Left lung (tissue), 10 donors: Measurements from ENCODE around the gene SLC22A13. TPM values are rescaled to one million over a fixed set of nuclear protein-coding genes. Genes with fewer than 3 reads are reported as not detected.

Experiments
- ATAC-seq: fragments of 200-7000 bp; cut with Tn5 transposase; one replicate; pipeline ENCODE4 v1.9.1; 2020; ENCODE audit warnings: moderate library complexity
- DNase-seq, 4 donors: peaks; one replicate each; pipeline ENCODE4 v3.0.0-alpha.2; 2013 to 2020
- H3K27ac ChIP-seq, 2 donors: fragments of 200-600 bp; sonication (generic) in 1 of 2; one replicate each; pipeline versions ENCODE4 v1.5.0 to v1.8.0; 2020 to 2021
- H3K27me3 ChIP-seq, 2 donors: fragments of 200-600 bp; sonication (generic) in 1 of 2; one replicate each; pipeline versions ENCODE4 v1.5.0 to v1.8.0; 2020 to 2021
- H3K36me3 ChIP-seq, 2 donors: fragments of 200-600 bp; sonication (generic) in 1 of 2; one replicate each; pipeline versions ENCODE4 v1.5.0 to v1.8.0; 2020 to 2021
- H3K4me1 ChIP-seq, 2 donors: fragments of 200-600 bp; one replicate each; pipeline ENCODE4 v1.8.0; 2021
- H3K4me3 ChIP-seq, 2 donors: fragments of 200-600 bp; sonication (generic) in 1 of 2; one replicate each; pipeline versions ENCODE4 v1.5.0 to v1.8.0; 2020 to 2021; ENCODE audit warnings: mild to moderate bottlenecking in 1 of 2
- H3K9me3 ChIP-seq, 2 donors: fragments of 200-600 bp; sonication (generic) in 1 of 2; one replicate each; pipeline versions ENCODE4 v1.5.0 to v1.8.0; 2020 to 2021
- intact Hi-C, 2 donors: fragments of 100-400 bp; cut with DNase I; formaldehyde crosslinking; loops; one replicate each; pipeline versions ENCODE4 v1.11.2 to v1.14.2; 2022
- polyA plus RNA-seq, 6 donors: library from polyadenylated mRNA; unstranded; fragments of 120-200 nt; gene quantifications; one replicate each; pipeline ENCODE4 v1.2.1, GENCODE V29; 2013; ENCODE audit not compliant: insufficient read length in 6 of 6
- total RNA-seq, 2 donors: library from RNA; stranded (reverse); fragmentation: NEBNext Ultra II Directional; extraction: Animal tissue kit (Norgen Biotek cat#: 25700); gene quantifications; one replicate each; pipeline ENCODE4 v1.2.1, GENCODE V29; 2021
- TF ChIP-seq, protein P1 (sequence below), 2 donors: fragments of 200-600 bp; sonication (generic) in 1 of 2; IDR thresholded peaks; one replicate each; pipeline versions ENCODE4 v1.5.0 to v1.8.0; 2021; ENCODE audit warnings: antibody characterized with exemption in 2 of 2
- donor health status: DM: no; HTN: yes; CAD: no.
- donor health status: DM: no; HTN: no; CAD: no.

The SLC22A13 gene
- total and polyA plus RNA-seq, 8 donors, result 0.11 to 0.68 (median 0.36) TPM

DNA sequence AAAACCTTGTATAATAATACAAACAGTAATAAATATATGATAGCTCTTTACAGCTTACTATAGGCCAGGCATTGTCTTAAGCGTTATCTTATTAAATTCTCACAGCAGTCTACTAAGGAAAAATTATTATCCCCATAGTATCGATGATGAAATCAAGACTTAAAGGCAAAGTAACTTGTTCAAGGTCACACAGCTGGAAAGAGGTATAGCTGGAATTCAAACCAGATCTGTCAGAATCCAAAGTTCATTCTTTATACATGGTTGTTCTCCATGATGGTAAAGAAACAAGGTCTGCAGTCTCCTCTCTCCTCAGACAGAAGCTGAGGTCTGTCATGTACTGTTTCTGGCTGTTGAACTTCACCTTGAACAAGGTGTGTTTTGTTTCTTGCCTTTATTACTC lies 15.4 kb upstream of the SLC22A13 start:
- DNase-seq, result no peak
- Histone ChIP-seq H3K27me3 (no peaks in the 10 kb centered on the region), H3K4me3 (no peak overlapping the region), H3K27ac (no peak overlapping the region), H3K4me1 (no peaks in the 10 kb centered on the region), H3K36me3 (peaks cover 0 to 93% of the 10 kb centered on the region in 2 donors), H3K9me3 (no peaks in the 10 kb centered on the region)
- TF ChIP-seq, protein P1, sequence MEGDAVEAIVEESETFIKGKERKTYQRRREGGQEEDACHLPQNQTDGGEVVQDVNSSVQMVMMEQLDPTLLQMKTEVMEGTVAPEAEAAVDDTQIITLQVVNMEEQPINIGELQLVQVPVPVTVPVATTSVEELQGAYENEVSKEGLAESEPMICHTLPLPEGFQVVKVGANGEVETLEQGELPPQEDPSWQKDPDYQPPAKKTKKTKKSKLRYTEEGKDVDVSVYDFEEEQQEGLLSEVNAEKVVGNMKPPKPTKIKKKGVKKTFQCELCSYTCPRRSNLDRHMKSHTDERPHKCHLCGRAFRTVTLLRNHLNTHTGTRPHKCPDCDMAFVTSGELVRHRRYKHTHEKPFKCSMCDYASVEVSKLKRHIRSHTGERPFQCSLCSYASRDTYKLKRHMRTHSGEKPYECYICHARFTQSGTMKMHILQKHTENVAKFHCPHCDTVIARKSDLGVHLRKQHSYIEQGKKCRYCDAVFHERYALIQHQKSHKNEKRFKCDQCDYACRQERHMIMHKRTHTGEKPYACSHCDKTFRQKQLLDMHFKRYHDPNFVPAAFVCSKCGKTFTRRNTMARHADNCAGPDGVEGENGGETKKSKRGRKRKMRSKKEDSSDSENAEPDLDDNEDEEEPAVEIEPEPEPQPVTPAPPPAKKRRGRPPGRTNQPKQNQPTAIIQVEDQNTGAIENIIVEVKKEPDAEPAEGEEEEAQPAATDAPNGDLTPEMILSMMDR (IDR thresholded peaks at IDR 0.05), result no peak
- intact Hi-C loops, result no loop called here
- no peak for ATAC-seq

DNA sequence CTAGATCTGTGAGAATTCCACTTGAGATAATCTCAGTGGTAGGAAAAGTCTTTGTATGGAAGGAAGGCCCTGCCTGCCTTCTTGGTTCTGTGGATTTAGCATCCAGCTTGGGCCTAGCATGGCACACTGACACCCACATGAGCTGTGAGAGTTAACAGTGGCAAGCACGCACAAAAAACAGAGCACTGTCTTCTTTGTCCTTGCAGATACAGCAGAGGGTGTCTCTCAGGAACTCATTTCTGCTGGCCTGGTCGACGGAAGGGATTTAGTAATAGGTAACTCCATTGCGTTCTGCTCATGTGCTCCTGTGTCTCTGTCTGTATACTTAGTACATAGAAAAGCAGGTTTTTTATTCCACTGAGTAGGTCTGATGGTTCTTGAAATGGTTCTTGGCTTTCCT lies 14.4 kb upstream of the SLC22A13 start:
- Histone ChIP-seq H3K27ac (no peak overlapping the region), H3K36me3 (peaks cover 0 to 91% of the 10 kb centered on the region in 2 donors), H3K9me3 (no peaks in the 10 kb centered on the region), H3K27me3 (no peaks in the 10 kb centered on the region), H3K4me1 (no peaks in the 10 kb centered on the region), H3K4me3 (no peak overlapping the region)
- ATAC-seq, result no peak
- TF ChIP-seq, protein P1 (IDR thresholded peaks at IDR 0.05), result no peak
- no peak for DNase-seq
- intact Hi-C loops, result no loop called here

DNA sequence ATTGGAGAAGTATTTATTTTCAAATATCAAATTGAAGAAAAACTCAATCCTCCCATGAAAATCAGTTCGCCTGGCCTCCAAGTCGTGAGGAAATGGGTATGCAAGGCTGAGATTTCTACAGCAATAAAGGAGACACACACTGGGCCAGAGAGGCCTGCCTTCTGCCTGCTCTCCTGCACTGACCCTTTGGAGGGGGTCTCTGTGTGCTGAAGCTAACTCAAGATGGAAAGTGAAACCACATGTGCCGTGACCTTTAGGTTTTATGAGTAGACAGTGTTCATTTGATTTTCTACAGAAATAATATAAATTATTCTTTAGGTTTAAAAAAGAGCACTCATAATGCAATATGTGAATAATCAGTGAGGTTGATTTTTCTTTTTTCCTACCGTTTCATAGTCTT lies 11.9 kb upstream of the SLC22A13 start:
- Histone ChIP-seq H3K9me3 (no peaks in the 10 kb centered on the region), H3K27me3 (no peaks in the 10 kb centered on the region), H3K27ac (no peak overlapping the region), H3K4me3 (no peak overlapping the region), H3K36me3 (peaks cover 0 to 67% of the 10 kb centered on the region in 2 donors), H3K4me1 (no peaks in the 10 kb centered on the region)
- TF ChIP-seq, protein P1 (IDR thresholded peaks at IDR 0.05), result no peak
- DNase-seq (no peak), ATAC-seq (no peak)
- intact Hi-C loops, result no loop called here

DNA sequence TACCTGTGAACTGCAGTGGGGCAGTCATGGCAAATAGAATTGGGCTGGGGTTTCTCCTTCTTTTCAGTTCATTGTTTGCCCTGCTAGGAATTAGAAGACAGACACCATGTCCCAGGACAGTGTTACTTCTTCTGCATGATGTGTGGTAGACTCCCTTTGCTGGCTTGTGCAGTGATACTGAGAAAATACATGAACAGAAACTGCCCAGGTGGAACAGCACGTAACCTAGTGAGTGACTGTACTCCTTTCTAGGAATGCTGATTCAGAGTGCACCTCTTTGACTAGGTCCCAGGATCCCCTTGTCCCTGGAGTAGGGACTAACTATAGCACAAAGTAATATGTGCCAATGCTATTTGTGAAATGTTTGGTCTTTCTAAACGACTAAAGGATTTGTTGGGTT lies 10.7 kb upstream of the SLC22A13 start:
- DNase-seq (no peak), ATAC-seq (no peak)
- TF ChIP-seq, protein P1 (IDR thresholded peaks at IDR 0.05), result no peak
- Histone ChIP-seq H3K27ac (no peak overlapping the region), H3K27me3 (no peaks in the 10 kb centered on the region), H3K4me1 (no peaks in the 10 kb centered on the region), H3K4me3 (no peak overlapping the region), H3K9me3 (no peaks in the 10 kb centered on the region), H3K36me3 (peaks cover 0 to 55% of the 10 kb centered on the region in 2 donors)
- intact Hi-C loops, result no loop called here

DNA sequence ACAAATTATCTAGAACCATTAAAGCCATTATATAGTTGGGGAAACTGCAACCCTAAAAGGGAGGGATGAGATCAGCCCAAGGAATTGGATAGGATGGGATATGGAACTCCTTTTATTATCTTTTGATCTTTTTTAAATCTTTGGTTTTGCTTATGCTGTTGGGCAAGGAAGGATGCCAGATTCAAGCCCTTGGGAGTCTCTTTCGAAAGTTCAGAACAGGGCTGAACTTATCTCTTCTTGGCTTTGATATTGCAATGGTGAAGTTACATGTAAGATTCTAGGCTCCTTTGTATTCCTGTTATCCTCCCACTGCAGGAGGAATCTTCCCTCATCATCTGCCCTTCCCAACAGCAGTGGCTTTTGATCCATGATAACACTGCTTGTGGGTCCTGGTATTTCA lies 10.0 kb upstream of the SLC22A13 start:
- DNase-seq, result no peak
- TF ChIP-seq, protein P1 (IDR thresholded peaks at IDR 0.05), result no peak
- no peaks in the 10 kb centered on the region for H3K27me3 ChIP-seq
- no peak overlapping the region for H3K27ac ChIP-seq
- H3K36me3 ChIP-seq, result peaks cover 0 to 48% of the 10 kb centered on the region in 2 donors
- H3K9me3 ChIP-seq, result no peaks in the 10 kb centered on the region
- H3K4me3 ChIP-seq, result no peak overlapping the region
- ATAC-seq, result no peak
- intact Hi-C loops, result no loop called here
- no peaks in the 10 kb centered on the region for H3K4me1 ChIP-seq
